Measurements from ENCODE around the gene YY1. TPM values are rescaled to one million over a fixed set of nuclear protein-coding genes. Genes with fewer than 3 reads are reported as not detected.

YY1 gene
- total and polyA plus RNA-seq, 2 experiments from 2014 or later: 88.2 to 128 TPM

DNA sequence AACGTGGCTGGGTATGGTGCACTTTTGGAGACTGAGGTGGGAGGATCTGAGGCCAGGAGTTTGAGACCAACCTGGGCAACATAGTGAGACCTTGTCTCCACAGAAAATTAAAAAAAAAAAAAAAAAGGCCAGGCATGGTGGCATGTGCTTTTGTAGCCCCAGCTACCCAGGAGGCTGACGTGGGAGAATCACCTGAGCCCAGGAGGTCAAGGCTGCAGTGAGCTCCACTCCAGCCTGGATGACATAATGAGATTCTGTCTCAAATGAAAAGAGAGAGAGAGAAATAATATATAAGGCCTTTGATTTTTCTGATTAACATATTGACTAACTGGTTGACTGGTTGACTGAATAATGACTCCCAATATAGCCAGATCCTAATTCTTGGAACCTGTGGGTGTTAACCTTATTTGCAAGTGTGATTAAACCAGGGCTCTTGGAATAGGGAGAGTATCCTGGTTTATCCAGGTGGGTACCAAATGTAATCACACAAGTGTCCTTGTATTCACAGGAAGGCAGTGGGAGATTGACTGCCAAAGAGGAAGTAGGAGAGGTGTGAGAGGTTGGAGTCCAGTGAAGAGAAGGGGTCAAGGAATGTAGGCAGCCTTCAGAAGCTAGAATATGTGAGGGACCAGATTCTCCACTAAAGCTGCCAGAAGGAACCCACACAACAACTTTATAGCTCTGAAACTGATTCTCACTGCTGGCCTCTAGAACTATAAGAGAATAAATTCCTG is 12.0 kb downstream of the YY1 start:
- TF ChIP-seq EZH2phosphoT487 (IDR thresholded peaks at IDR 0.05; ENCODE audit: unreplicated experiment) (no peak), CREB1 (CRISPR knock-in tag; IDR thresholded peaks at IDR 0.05; ENCODE audit: low read depth) (no peak), ZNF331 (CRISPR knock-in tag; IDR thresholded peaks at IDR 0.05; ENCODE audit: low read depth) (no peak), EZH2 (IDR thresholded peaks at IDR 0.05; ENCODE audit: low read depth, unreplicated experiment) (no peak), NANOG (IDR thresholded peaks at IDR 0.05; ENCODE audit: borderline replicate concordance) (no peak), POLR2AphosphoS5 (IDR thresholded peaks at IDR 0.05; ENCODE audit: low read depth) (no peak), STAT1 (IDR thresholded peaks at IDR 0.05; ENCODE audit: unreplicated experiment) (no peak), REST (IDR thresholded peaks at IDR 0.05; ENCODE audit: unreplicated experiment) (no peak), ZNF114 (CRISPR knock-in tag; IDR thresholded peaks at IDR 0.05) (no peak)
- TF ChIP-seq, protein P1, sequence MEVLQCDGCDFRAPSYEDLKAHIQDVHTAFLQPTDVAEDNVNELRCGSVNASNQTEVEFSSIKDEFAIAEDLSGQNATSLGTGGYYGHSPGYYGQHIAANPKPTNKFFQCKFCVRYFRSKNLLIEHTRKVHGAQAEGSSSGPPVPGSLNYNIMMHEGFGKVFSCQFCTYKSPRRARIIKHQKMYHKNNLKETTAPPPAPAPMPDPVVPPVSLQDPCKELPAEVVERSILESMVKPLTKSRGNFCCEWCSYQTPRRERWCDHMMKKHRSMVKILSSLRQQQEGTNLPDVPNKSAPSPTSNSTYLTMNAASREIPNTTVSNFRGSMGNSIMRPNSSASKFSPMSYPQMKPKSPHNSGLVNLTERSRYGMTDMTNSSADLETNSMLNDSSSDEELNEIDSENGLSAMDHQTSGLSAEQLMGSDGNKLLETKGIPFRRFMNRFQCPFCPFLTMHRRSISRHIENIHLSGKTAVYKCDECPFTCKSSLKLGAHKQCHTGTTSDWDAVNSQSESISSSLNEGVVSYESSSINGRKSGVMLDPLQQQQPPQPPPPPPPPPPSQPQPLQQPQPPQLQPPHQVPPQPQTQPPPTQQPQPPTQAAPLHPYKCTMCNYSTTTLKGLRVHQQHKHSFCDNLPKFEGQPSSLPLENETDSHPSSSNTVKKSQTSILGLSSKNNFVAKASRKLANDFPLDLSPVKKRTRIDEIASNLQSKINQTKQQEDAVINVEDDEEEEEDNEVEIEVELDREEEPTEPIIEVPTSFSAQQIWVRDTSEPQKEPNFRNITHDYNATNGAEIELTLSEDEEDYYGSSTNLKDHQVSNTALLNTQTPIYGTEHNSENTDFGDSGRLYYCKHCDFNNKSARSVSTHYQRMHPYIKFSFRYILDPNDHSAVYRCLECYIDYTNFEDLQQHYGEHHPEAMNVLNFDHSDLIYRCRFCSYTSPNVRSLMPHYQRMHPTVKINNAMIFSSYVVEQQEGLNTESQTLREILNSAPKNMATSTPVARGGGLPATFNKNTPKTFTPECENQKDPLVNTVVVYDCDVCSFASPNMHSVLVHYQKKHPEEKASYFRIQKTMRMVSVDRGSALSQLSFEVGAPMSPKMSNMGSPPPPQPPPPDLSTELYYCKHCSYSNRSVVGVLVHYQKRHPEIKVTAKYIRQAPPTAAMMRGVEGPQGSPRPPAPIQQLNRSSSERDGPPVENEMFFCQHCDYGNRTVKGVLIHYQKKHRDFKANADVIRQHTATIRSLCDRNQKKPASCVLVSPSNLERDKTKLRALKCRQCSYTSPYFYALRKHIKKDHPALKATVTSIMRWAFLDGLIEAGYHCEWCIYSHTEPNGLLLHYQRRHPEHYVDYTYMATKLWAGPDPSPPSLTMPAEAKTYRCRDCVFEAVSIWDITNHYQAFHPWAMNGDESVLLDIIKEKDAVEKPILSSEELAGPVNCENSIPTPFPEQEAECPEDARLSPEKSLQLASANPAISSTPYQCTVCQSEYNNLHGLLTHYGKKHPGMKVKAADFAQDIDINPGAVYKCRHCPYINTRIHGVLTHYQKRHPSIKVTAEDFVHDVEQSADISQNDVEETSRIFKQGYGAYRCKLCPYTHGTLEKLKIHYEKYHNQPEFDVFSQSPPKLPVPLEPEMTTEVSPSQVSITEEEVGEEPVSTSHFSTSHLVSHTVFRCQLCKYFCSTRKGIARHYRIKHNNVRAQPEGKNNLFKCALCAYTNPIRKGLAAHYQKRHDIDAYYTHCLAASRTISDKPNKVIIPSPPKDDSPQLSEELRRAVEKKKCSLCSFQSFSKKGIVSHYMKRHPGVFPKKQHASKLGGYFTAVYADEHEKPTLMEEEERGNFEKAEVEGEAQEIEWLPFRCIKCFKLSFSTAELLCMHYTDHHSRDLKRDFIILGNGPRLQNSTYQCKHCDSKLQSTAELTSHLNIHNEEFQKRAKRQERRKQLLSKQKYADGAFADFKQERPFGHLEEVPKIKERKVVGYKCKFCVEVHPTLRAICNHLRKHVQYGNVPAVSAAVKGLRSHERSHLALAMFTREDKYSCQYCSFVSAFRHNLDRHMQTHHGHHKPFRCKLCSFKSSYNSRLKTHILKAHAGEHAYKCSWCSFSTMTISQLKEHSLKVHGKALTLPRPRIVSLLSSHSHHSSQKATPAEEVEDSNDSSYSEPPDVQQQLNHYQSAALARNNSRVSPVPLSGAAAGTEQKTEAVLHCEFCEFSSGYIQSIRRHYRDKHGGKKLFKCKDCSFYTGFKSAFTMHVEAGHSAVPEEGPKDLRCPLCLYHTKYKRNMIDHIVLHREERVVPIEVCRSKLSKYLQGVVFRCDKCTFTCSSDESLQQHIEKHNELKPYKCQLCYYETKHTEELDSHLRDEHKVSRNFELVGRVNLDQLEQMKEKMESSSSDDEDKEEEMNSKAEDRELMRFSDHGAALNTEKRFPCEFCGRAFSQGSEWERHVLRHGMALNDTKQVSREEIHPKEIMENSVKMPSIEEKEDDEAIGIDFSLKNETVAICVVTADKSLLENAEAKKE (CRISPR knock-in tag; IDR thresholded peaks at IDR 0.05): no peak
- TF ChIP-seq, protein P2, sequence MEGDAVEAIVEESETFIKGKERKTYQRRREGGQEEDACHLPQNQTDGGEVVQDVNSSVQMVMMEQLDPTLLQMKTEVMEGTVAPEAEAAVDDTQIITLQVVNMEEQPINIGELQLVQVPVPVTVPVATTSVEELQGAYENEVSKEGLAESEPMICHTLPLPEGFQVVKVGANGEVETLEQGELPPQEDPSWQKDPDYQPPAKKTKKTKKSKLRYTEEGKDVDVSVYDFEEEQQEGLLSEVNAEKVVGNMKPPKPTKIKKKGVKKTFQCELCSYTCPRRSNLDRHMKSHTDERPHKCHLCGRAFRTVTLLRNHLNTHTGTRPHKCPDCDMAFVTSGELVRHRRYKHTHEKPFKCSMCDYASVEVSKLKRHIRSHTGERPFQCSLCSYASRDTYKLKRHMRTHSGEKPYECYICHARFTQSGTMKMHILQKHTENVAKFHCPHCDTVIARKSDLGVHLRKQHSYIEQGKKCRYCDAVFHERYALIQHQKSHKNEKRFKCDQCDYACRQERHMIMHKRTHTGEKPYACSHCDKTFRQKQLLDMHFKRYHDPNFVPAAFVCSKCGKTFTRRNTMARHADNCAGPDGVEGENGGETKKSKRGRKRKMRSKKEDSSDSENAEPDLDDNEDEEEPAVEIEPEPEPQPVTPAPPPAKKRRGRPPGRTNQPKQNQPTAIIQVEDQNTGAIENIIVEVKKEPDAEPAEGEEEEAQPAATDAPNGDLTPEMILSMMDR (conservative IDR thresholded peaks at IDR 0.05; ENCODE audit: low read depth in 2 of 2): no peak
- peaks cover 92% of the 10 kb centered on the region for H4K20me1 ChIP-seq (replicated peaks; ENCODE audit: insufficient read depth)
- no peak overlapping the region for H3K4me2 ChIP-seq
- no peaks in the 10 kb centered on the region for H3K36me3 ChIP-seq (ENCODE audit: insufficient read depth)
- no peak for ATAC-seq
- H3K4me1 ChIP-seq (ENCODE audit: insufficient read depth): peaks cover 30% of the 10 kb centered on the region
- H3K79me2 ChIP-seq (replicated peaks; ENCODE audit: insufficient read depth): peaks cover 100% of the 10 kb centered on the region
- Mint-ChIP-seq H3K27ac (no peak overlapping the region), H3K9me3 (no peaks in the 10 kb centered on the region), H3K36me3 (ENCODE audit: low read depth) (peaks cover 7% of the 10 kb centered on the region; the same call in 2 of the 3 replicates), H3K27me3 (ENCODE audit: insufficient read depth, low read depth, poor library complexity) (peaks cover 2% of the 10 kb centered on the region), H3K4me3 (no peak overlapping the region), H3K4me1 (peaks cover 38% of the 10 kb centered on the region)
- H3F3A ChIP-seq (replicated peaks; ENCODE audit: low read depth): peaks cover 4% of the 10 kb centered on the region; the same call in 1 of the 2 replicates
- H3K27me3 ChIP-seq (ENCODE audit: insufficient read depth): no peaks in the 10 kb centered on the region
- no peak overlapping the region for H3K4me3 ChIP-seq
- DNase-seq (ENCODE audit: low spot score): no peak
- no peaks in the 10 kb centered on the region for H3K9me2 ChIP-seq (ENCODE audit: insufficient read depth)
- H2AFZ ChIP-seq: no peak overlapping the region
- peak overlapping the region; percentile 47; the same call in 1 of the 2 replicates for H3K27ac ChIP-seq (ENCODE audit: low read depth)
